ENCODE data around the gene ERBB2. TPM values are rescaled to one million over a fixed set of nuclear protein-coding genes. Genes with fewer than 3 reads are reported as not detected.
A peak's percentile ranks its signal among the peaks of the same experiment; 100 is the strongest.

The ERBB2 gene
- total and polyA plus RNA-seq, 2 of the 13 experiments (the other 11 are each of a cell fraction or from before 2014, with no cell fraction given), result 57.7 to 64.1 TPM

DNA sequence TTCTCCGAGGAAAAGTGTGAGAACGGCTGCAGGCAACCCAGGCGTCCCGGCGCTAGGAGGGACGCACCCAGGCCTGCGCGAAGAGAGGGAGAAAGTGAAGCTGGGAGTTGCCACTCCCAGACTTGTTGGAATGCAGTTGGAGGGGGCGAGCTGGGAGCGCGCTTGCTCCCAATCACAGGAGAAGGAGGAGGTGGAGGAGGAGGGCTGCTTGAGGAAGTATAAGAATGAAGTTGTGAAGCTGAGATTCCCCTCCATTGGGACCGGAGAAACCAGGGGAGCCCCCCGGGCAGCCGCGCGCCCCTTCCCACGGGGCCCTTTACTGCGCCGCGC lies at the start of gene ERBB2 (continued):
- TF ChIP-seq ZFP36 (IDR thresholded peaks at IDR 0.05; ENCODE audit: borderline replicate concordance, low read depth, low read length, partially characterized antibody), result no peak
- TF ChIP-seq, protein P1, sequence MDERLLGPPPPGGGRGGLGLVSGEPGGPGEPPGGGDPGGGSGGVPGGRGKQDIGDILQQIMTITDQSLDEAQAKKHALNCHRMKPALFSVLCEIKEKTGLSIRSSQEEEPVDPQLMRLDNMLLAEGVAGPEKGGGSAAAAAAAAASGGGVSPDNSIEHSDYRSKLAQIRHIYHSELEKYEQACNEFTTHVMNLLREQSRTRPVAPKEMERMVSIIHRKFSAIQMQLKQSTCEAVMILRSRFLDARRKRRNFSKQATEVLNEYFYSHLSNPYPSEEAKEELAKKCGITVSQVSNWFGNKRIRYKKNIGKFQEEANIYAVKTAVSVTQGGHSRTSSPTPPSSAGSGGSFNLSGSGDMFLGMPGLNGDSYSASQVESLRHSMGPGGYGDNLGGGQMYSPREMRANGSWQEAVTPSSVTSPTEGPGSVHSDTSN (CRISPR knock-in tag; IDR thresholded peaks at IDR 0.05), result no peak
- TF ChIP-seq, protein P2, sequence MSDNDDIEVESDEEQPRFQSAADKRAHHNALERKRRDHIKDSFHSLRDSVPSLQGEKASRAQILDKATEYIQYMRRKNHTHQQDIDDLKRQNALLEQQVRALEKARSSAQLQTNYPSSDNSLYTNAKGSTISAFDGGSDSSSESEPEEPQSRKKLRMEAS (IDR thresholded peaks at IDR 0.05), result 0 out of 2 replicates have a peak, but pooled peaks have one; percentile 43
- TF ChIP-seq, protein P3, sequence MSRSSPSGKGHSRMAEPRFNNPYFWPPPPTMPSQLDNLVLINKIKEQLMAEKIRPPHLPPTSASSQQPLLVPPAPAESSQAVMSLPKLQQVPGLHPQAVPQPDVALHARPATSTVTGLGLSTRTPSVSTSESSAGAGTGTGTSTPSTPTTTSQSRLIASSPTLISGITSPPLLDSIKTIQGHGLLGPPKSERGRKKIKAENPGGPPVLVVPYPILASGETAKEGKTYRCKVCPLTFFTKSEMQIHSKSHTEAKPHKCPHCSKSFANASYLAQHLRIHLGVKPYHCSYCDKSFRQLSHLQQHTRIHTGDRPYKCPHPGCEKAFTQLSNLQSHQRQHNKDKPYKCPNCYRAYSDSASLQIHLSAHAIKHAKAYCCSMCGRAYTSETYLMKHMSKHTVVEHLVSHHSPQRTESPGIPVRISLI (CRISPR knock-in tag; IDR thresholded peaks at IDR 0.05; ENCODE audit: borderline replicate concordance), result no peak
- no peak for TF ChIP-seq AGO2 (optimal IDR thresholded peaks at IDR 0.05; ENCODE audit: low read depth, low read length)
- no peak for TF ChIP-seq LCORL (IDR thresholded peaks at IDR 0.05)
- no peak for TF ChIP-seq LCORL (CRISPR knock-in tag; IDR thresholded peaks at IDR 0.05)
- TF ChIP-seq ZFP37 (CRISPR knock-in tag; IDR thresholded peaks at IDR 0.05; ENCODE audit: borderline replicate concordance), result no peak
- TF ChIP-seq ZNF629 (CRISPR knock-in tag; conservative IDR thresholded peaks at IDR 0.05), result no peak
- TF ChIP-seq SP140L (CRISPR knock-in tag; IDR thresholded peaks at IDR 0.05; ENCODE audit: borderline replicate concordance), result no peak
- no peak for TF ChIP-seq ZNF354B (CRISPR knock-in tag; IDR thresholded peaks at IDR 0.05)
- no peak for TF ChIP-seq WIZ (CRISPR knock-in tag; IDR thresholded peaks at IDR 0.05)
- TF ChIP-seq REPIN1 (CRISPR knock-in tag; IDR thresholded peaks at IDR 0.05; ENCODE audit: borderline replicate concordance, low read depth), result no peak
- no peak for TF ChIP-seq MYNN (CRISPR knock-in tag; IDR thresholded peaks at IDR 0.05; ENCODE audit: low read depth)
- TF ChIP-seq SAP130 (CRISPR knock-in tag; IDR thresholded peaks at IDR 0.05; ENCODE audit: low read depth), result peak; percentile 80
- no peak; the same call in 1 of the 2 replicates for TF ChIP-seq BCL6 (CRISPR knock-in tag; IDR thresholded peaks at IDR 0.05)
- no peak for TF ChIP-seq NCOA1 (CRISPR knock-in tag; IDR thresholded peaks at IDR 0.05)
- TF ChIP-seq, protein P4, sequence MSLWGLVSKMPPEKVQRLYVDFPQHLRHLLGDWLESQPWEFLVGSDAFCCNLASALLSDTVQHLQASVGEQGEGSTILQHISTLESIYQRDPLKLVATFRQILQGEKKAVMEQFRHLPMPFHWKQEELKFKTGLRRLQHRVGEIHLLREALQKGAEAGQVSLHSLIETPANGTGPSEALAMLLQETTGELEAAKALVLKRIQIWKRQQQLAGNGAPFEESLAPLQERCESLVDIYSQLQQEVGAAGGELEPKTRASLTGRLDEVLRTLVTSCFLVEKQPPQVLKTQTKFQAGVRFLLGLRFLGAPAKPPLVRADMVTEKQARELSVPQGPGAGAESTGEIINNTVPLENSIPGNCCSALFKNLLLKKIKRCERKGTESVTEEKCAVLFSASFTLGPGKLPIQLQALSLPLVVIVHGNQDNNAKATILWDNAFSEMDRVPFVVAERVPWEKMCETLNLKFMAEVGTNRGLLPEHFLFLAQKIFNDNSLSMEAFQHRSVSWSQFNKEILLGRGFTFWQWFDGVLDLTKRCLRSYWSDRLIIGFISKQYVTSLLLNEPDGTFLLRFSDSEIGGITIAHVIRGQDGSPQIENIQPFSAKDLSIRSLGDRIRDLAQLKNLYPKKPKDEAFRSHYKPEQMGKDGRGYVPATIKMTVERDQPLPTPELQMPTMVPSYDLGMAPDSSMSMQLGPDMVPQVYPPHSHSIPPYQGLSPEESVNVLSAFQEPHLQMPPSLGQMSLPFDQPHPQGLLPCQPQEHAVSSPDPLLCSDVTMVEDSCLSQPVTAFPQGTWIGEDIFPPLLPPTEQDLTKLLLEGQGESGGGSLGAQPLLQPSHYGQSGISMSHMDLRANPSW (CRISPR knock-in tag; IDR thresholded peaks at IDR 0.05; ENCODE audit: borderline replicate concordance), result no peak
- peak; percentile 57; the same call in 1 of the 2 replicates for TF ChIP-seq ZNF331 (CRISPR knock-in tag; IDR thresholded peaks at IDR 0.05)
- no peak for TF ChIP-seq PAF1 (CRISPR knock-in tag; IDR thresholded peaks at IDR 0.05)
- TF ChIP-seq, protein P5, sequence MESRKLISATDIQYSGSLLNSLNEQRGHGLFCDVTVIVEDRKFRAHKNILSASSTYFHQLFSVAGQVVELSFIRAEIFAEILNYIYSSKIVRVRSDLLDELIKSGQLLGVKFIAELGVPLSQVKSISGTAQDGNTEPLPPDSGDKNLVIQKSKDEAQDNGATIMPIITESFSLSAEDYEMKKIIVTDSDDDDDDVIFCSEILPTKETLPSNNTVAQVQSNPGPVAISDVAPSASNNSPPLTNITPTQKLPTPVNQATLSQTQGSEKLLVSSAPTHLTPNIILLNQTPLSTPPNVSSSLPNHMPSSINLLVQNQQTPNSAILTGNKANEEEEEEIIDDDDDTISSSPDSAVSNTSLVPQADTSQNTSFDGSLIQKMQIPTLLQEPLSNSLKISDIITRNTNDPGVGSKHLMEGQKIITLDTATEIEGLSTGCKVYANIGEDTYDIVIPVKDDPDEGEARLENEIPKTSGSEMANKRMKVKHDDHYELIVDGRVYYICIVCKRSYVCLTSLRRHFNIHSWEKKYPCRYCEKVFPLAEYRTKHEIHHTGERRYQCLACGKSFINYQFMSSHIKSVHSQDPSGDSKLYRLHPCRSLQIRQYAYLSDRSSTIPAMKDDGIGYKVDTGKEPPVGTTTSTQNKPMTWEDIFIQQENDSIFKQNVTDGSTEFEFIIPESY (CRISPR knock-in tag; IDR thresholded peaks at IDR 0.05), result no peak
- 0 out of 2 replicates have a peak, but pooled peaks have one; percentile 60 for TF ChIP-seq ZNF34 (CRISPR knock-in tag; IDR thresholded peaks at IDR 0.05; ENCODE audit: borderline replicate concordance)
- peak; percentile 38; the same call in 1 of the 2 replicates for TF ChIP-seq NCOA2 (CRISPR knock-in tag; IDR thresholded peaks at IDR 0.05)
- TF ChIP-seq, protein P6, sequence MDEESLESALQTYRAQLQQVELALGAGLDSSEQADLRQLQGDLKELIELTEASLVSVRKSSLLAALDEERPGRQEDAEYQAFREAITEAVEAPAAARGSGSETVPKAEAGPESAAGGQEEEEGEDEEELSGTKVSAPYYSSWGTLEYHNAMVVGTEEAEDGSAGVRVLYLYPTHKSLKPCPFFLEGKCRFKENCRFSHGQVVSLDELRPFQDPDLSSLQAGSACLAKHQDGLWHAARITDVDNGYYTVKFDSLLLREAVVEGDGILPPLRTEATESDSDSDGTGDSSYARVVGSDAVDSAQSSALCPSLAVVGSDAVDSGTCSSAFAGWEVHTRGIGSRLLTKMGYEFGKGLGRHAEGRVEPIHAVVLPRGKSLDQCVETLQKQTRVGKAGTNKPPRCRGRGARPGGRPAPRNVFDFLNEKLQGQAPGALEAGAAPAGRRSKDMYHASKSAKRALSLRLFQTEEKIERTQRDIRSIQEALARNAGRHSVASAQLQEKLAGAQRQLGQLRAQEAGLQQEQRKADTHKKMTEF (CRISPR knock-in tag; IDR thresholded peaks at IDR 0.05), result 0 out of 2 replicates have a peak, but pooled peaks have one; percentile 34
